Mucosa of descending colon (tissue), 3 donors: ENCODE data around the gene TH. TPM values are rescaled to one million over a fixed set of nuclear protein-coding genes. Genes with fewer than 3 reads are reported as not detected.

Experiments
- ATAC-seq: fragments of 200-7000 bp; cut with Tn5 transposase; one replicate; pipeline ENCODE4 v1.9.1; 2020; ENCODE audit warnings: mild to moderate bottlenecking, moderate library complexity
- DNase-seq, 3 donors: peaks; one replicate each; pipeline ENCODE4 v3.0.0-alpha.2; 2020
- H3K36me3 ChIP-seq: fragments of 200-600 bp; one replicate; pipeline ENCODE4 v1.8.0; 2021; ENCODE audit warnings: low read depth, mild to moderate bottlenecking
- H3K4me1 ChIP-seq: fragments of 200-600 bp; one replicate; pipeline ENCODE4 v1.8.0; 2021; ENCODE audit warnings: low read depth, mild to moderate bottlenecking
- H3K4me3 ChIP-seq: fragments of 200-600 bp; one replicate; pipeline ENCODE4 v1.8.0; 2021; ENCODE audit warnings: mild to moderate bottlenecking
- H3K9me3 ChIP-seq: fragments of 200-600 bp; one replicate; pipeline ENCODE4 v1.8.0; 2021; ENCODE audit warnings: mild to moderate bottlenecking
- intact Hi-C, 2 donors: fragments of 100-400 bp; cut with DNase I in 1 of 2; cut with micrococcal nuclease in 1 of 2; formaldehyde crosslinking; loops; one replicate each; pipeline versions ENCODE4 v1.11.0 to v1.11.1; 2022; cut with DNase I, micrococcal nuclease
- total RNA-seq, 3 donors: library from RNA; stranded (reverse); fragmentation: NEBNext Ultra II Directional in 2 of 3; extraction: Animal tissue kit (Norgen Biotek cat#: 25700) in 2 of 3; gene quantifications; one replicate each; pipeline versions ENCODE4 v1.2.1 to v1.2.4, GENCODE V29; 2021 to 2023
- TF ChIP-seq, protein P1 (sequence below): fragments of 200-600 bp; IDR thresholded peaks from one replicate; pipeline ENCODE4 v1.8.0; 2022; ENCODE audit warnings: antibody characterized with exemption, mild to moderate bottlenecking
- donor health status: DM: no; HTN: no; CAD: no; lungs with moderate emphysema.
- donor health status: DM: no; HTN: no; CAD: no.
- donor health status: DM: no; HTN: yes; CAD: no.

The TH gene
- total RNA-seq, 3 donors from 2014 or later: 0.17 TPM; not detected in 2

DNA sequence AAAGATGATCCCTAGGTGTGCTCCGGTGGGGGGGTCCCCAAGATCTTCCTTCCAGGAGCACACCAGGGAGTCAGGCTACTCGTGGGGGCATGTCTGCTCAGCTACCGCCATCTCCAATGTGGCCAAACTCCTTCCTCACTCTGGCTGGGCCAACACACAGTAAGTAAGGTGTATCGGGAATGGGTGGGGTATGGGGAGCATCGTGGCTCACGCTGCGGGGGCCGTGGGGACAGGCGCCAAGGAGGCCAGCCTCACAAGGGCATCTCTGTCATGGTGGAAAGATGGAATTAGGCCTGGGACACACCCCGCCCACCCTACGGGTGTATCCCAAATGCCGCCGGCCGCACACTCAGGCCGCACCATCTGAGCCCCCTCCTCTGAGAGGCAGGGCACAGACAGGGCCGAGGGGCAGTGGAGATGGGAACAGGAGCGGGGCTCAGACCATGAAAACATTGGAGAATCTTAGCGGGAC, 40.7 kb downstream of the TH start:
- no peaks in the 10 kb centered on the region for H3K4me1 ChIP-seq
- TF ChIP-seq, protein P1, sequence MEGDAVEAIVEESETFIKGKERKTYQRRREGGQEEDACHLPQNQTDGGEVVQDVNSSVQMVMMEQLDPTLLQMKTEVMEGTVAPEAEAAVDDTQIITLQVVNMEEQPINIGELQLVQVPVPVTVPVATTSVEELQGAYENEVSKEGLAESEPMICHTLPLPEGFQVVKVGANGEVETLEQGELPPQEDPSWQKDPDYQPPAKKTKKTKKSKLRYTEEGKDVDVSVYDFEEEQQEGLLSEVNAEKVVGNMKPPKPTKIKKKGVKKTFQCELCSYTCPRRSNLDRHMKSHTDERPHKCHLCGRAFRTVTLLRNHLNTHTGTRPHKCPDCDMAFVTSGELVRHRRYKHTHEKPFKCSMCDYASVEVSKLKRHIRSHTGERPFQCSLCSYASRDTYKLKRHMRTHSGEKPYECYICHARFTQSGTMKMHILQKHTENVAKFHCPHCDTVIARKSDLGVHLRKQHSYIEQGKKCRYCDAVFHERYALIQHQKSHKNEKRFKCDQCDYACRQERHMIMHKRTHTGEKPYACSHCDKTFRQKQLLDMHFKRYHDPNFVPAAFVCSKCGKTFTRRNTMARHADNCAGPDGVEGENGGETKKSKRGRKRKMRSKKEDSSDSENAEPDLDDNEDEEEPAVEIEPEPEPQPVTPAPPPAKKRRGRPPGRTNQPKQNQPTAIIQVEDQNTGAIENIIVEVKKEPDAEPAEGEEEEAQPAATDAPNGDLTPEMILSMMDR: no peak
- H3K4me3 ChIP-seq: no peak overlapping the region
- no peaks in the 10 kb centered on the region for H3K36me3 ChIP-seq
- no peaks in the 10 kb centered on the region for H3K9me3 ChIP-seq
- DNase-seq (peak in 2 of 3 donors; percentile 4 to 25), ATAC-seq (no peak)
- intact Hi-C loops: no loop called here

DNA sequence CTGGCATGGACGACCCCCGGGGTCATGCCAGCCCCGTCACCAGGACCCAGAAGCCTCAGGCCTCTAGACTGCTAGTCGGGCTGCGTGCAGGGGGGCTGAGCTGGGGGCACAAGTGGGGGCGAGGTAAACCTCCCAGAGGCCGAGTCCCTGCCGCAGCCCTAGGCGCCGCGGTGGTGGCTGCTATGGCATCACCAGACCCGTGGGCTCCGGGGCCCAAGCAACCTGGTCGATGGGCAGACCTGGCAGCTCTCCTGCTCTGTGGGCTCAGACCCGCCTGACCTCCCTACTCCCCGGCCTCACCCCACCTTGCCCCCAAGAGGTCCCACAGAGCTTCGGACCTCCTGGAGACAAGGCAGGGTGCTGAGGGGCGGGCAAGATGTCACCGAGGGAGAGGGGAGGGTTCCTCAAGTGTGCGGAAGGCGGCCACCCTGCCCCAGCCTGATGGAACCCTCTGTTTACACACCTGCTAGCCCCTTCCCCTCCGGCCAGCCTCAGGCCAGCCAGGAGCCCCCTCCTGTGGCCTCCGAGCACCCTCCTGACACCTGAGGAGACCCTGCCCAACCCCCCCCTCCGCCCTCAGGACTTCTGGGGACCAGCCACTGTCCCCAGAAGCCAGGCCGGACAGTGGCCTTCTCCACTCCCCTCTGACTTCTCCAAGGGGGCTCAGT, 41.8 kb downstream of the TH start:
- DNase-seq: peak in 2 of 3 donors; percentile 10 to 40
- no peaks in the 10 kb centered on the region for H3K9me3 ChIP-seq
- no peak overlapping the region for H3K4me3 ChIP-seq
- no peaks in the 10 kb centered on the region for H3K36me3 ChIP-seq
- no peaks in the 10 kb centered on the region for H3K4me1 ChIP-seq
- TF ChIP-seq, protein P1: no peak
- intact Hi-C loops: no loop called here
- no peak for ATAC-seq

DNA sequence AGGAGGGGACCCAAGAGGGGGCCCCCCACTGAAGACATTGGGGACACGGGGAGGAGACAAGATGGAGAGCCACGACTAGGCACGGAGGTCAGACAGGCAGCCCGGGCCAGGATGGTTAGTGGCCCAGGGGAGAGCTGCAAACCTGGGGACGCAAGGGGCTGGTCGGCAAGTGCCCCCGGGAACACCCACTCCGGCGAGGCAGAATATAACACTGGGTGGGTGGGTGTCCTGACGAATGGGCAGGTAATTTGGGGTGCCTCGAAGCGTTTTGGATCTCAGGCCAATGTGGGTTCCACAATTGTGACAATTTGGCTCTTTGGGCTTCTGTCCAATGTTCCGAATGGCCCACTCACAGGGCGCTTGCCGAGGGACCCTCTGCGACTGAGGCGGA, 42.3 kb downstream of the TH start:
- Histone ChIP-seq H3K9me3 (no peaks in the 10 kb centered on the region), H3K4me1 (no peaks in the 10 kb centered on the region), H3K4me3 (no peak overlapping the region), H3K36me3 (no peaks in the 10 kb centered on the region)
- DNase-seq (peak in 2 of 3 donors; percentile 9 to 39), ATAC-seq (no peak)
- TF ChIP-seq, protein P1: no peak
- intact Hi-C loops: no loop called here

DNA sequence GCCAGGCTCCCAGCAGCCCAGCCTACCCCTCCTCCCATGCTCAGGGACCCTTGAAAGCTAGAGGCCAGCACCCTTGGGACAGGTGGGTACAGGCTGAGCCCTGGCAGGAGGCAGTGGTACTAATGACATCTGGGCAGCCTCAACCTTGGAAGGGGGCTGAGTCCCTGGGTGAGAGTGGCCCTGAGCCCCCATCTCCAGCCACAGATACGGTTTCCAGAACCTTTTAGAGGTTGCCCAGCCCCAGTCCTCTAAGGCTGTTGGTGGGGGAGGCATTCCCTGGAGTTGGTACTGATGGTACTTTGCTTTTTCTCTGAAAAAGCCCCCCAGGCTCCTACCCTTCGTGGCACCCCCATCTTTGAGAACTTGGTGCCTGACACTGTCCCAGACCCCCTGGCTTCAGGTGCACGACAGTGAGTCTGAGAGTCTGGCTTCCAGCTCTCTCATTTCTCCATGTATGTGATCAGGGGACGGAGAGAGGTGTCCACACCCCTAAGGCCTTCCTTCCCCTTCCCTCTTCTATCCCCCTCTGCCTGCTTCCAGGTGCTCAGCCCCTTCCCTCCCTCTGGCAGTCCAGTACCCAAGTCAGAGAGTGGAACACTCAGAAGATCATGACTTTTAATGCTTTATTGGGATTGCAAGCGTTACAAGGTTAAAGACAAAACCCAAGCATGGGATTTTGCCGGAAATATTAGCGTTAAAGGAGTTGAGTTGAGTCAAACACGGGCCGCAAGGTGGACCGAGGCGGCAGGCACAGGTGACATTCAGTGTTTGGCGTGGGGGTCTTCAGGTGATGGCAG, 42.9 kb downstream of the TH start:
- DNase-seq: peak in 1 of 3 donors; percentile 2
- Histone ChIP-seq H3K36me3 (no peaks in the 10 kb centered on the region), H3K4me3 (no peak overlapping the region), H3K9me3 (no peaks in the 10 kb centered on the region), H3K4me1 (no peaks in the 10 kb centered on the region)
- TF ChIP-seq, protein P1: no peak
- ATAC-seq: no peak
- intact Hi-C loops: no loop called here

DNA sequence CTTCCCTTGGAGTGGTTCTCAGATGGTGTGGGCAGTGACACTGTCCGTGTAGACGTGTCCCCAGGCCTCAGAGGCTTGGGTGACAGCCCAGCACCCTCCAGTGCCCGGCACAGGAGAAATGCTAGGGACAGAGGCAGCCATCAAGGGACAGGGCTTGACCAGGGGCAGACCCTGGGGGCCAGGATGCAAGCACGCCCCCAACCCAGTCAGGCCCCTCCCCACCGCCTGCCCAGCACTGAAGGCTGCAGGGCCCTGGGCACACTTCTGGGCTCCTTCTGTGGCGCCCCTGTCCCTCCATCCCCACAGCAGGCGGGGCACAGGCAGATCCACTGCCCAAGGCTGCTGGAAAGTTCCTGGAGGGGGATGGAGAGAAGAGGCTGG, 43.5 kb downstream of the TH start:
- ATAC-seq (no peak), DNase-seq (peak in 2 of 3 donors; percentile 6 to 25)
- TF ChIP-seq, protein P1: no peak
- Histone ChIP-seq H3K4me3 (no peak overlapping the region), H3K9me3 (no peaks in the 10 kb centered on the region), H3K4me1 (no peaks in the 10 kb centered on the region), H3K36me3 (no peaks in the 10 kb centered on the region)
- intact Hi-C loops: no loop called here
